GM12892 (cell line): ENCODE measurements around the gene ZNF343.

Source experiments
- POLR2A ChIP-seq: IDR thresholded peaks from 2 replicates; pipeline ENCODE4 v1.6.1; 2011; ENCODE audit warnings: low read depth, low read length, control low read depth
- POLR2AphosphoS5 ChIP-seq: IDR thresholded peaks from 2 replicates; pipeline ENCODE4 v1.6.1; 2011; ENCODE audit warnings: low read depth, low read length, control low read depth

GRCh38 chr20:2446845-2447244 is 61.9 kb downstream of the ZNF343 start:
- TF ChIP-seq POLR2A, result no peak
- no peak for TF ChIP-seq POLR2AphosphoS5
